ENCODE measurements around the gene AGRN. TPM values are rescaled to one million over a fixed set of nuclear protein-coding genes. Genes with fewer than 3 reads are reported as not detected.

Gene AGRN
- total RNA-seq, 1 experiment from 2014 or later: 286 TPM

- no peak for TF ChIP-seq CTCF (IDR thresholded peaks at IDR 0.05; ENCODE audit: unreplicated experiment)
- BruUV-seq (replicated peaks): no TSS peak
- Mint-ChIP-seq H3K27ac (ENCODE audit: low read depth, unreplicated experiment) (no peak overlapping the region), H3K36me3 (ENCODE audit: insufficient read depth, unreplicated experiment) (peaks cover 6% of the 10 kb centered on the region), H3K27me3 (ENCODE audit: insufficient read depth, unreplicated experiment) (peaks cover 18% of the 10 kb centered on the region), H3K4me1 (ENCODE audit: insufficient read depth, unreplicated experiment) (peaks cover 6% of the 10 kb centered on the region), H3K9me3 (ENCODE audit: unreplicated experiment) (no peaks in the 10 kb centered on the region), H3K4me3 (ENCODE audit: unreplicated experiment) (no peak overlapping the region)
- intact Hi-C loops (cut with micrococcal nuclease): loop anchor here (10.0 kb wide), 1 partner anchor 315 kb away; no protein-coding TSS in a partner anchor
- ChIA-PET POLR2A (interaction anchor here (0.8 to 2.0 kb wide), 3 partner anchors 12 to 39 kb away, joined by 3 to 6 read pairs (median 3); no protein-coding TSS in a partner anchor), CTCF (interaction anchor here (0.7 to 6.6 kb wide), 3 partner anchors 33 to 83 kb away, joined by 3 to 117 read pairs (median 5); partner anchors contain the start of gene ISG15)
- no peak for DNase-seq (ENCODE audit: unreplicated experiment)
Measured at GRCh38 chr1:980137-980571, 39.8 kb upstream of the AGRN start.

GRCh38 chr1:980602-981395, 39.1 kb upstream of the AGRN start:
- DNase-seq (ENCODE audit: unreplicated experiment): no peak
- Mint-ChIP-seq H3K9me3 (ENCODE audit: unreplicated experiment) (no peaks in the 10 kb centered on the region), H3K27me3 (ENCODE audit: insufficient read depth, unreplicated experiment) (peaks cover 18% of the 10 kb centered on the region), H3K4me1 (ENCODE audit: insufficient read depth, unreplicated experiment) (peaks cover 2% of the 10 kb centered on the region), H3K36me3 (ENCODE audit: insufficient read depth, unreplicated experiment) (peaks cover 6% of the 10 kb centered on the region), H3K27ac (ENCODE audit: low read depth, unreplicated experiment) (no peak overlapping the region), H3K4me3 (ENCODE audit: unreplicated experiment) (no peak overlapping the region)
- no TSS peak for BruUV-seq (replicated peaks)
- ChIA-PET POLR2A (interaction anchor here (0.8 to 2.0 kb wide), 4 partner anchors 13 to 40 kb away, joined by 3 to 6 read pairs (median 3); partner anchors contain the start of gene HES4), CTCF (interaction anchor here (0.6 to 6.6 kb wide), 8 partner anchors 27 to 284 kb away, joined by 3 to 117 read pairs (median 3); partner anchors contain the start of gene ISG15)
- intact Hi-C loops (cut with micrococcal nuclease): loop anchor here (10.0 kb wide), 1 partner anchor 314 kb away; no protein-coding TSS in a partner anchor
- TF ChIP-seq CTCF (IDR thresholded peaks at IDR 0.05; ENCODE audit: unreplicated experiment): no peak

- DNase-seq (ENCODE audit: unreplicated experiment): no peak
- Mint-ChIP-seq H3K36me3 (ENCODE audit: insufficient read depth, unreplicated experiment) (peaks cover 6% of the 10 kb centered on the region), H3K4me3 (ENCODE audit: unreplicated experiment) (no peak overlapping the region), H3K27ac (ENCODE audit: low read depth, unreplicated experiment) (no peak overlapping the region), H3K27me3 (ENCODE audit: insufficient read depth, unreplicated experiment) (peaks cover 18% of the 10 kb centered on the region), H3K4me1 (ENCODE audit: insufficient read depth, unreplicated experiment) (no peaks in the 10 kb centered on the region), H3K9me3 (ENCODE audit: unreplicated experiment) (no peaks in the 10 kb centered on the region)
- CTCF ChIA-PET: interaction anchor here (0.7 to 6.6 kb wide), 5 partner anchors 20 to 82 kb away, joined by 3 to 117 read pairs (median 3); no protein-coding TSS in a partner anchor
- no TSS peak for BruUV-seq (replicated peaks)
- no peak for TF ChIP-seq CTCF (IDR thresholded peaks at IDR 0.05; ENCODE audit: unreplicated experiment)
- POLR2A ChIA-PET: interaction anchor here (0.9 to 2.0 kb wide), 2 partner anchors 15 to 19 kb away, joined by 3 to 6 read pairs; partner anchors contain the start of gene HES4
- intact Hi-C loops (cut with micrococcal nuclease): loop anchor here (10.0 kb wide), 1 partner anchor 313 kb away; no protein-coding TSS in a partner anchor
Measured at GRCh38 chr1:981491-981954, 38.4 kb upstream of the AGRN start.
